Stimulated activated naive CD4-positive, alpha-beta T cell treated with Interleukin-2 at 50 U/mL for 16 hours (primary cell): ENCODE results near the gene FANCF.

Experiments used
- DNase-seq: peaks from one replicate; lab custom pipeline; 2025; lab: John Stamatoyannopoulos, UW

Gene FANCF

DNA sequence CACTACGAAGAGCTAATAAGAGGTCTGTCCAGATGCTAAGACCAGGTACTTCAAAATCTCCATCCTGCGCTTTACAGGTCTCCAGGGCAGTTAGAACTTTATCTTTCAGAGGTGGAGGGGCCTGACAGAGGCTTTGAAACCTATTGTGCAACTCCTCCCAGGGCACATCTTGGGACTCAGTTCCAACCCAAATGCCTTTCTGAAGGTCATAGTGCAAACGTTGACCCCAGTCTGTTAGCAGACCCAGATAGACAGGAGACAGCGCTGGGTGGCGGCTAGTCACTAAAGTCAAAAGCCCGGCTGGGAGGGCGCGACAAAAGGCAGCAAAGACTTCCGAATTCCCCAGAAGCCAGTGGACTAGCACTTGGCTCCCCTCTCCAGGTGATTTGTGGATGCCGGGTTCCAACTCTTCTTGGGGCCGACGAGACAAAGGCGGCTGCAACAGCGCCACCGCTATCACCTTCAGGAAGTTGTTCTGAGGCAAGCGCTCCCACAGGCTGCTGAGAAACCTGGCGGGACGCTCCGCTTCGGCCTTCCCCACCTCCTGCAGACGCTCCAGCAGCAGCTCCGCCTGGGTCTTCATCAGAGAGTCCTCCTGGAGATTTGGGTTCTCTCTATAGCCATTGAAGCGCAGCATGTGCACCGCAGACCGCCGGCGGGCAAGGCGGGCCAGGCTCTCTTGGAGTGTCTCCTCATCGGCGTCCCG lies 728 bp downstream of the FANCF start:
- peak; percentile 59 for DNase-seq

DNA sequence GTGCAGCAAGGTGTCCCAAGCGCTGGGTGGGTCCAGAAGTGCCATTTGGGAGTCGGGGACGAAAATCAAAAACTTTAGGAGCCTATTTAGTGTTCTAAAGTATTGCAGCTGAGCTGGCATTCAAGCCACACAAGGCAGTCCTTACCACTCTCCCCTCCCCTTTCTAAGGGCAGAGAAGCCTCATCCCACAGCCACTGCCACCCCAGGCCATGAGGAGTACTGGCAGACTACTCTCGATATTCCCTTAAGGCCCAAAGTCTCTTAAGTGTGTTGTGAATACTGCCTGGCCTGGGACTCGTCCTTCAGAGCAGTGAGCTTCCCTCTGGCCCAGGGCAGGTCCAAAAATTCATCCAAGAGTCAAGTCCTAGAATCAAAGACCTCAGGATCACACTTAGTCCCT lies 7.8 kb downstream of the FANCF start:
- DNase-seq = no peak

DNA sequence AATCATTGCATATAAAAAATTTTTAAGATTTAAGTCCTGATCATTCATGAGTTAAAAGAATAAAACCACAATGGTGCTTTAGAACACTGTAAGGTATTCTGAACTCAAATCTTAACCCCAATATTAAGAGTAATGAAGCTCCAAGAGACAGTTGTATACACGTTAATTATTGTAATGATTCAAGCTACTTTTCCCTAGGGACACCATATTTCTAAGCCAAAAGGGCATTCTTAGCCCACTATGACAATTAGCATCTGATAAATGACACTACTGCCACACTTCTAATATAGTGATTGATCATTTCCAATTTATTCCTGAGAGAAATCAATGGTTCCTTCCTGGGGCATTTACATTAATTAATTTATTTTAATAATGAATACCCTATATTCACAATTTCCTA lies 21.7 kb downstream of the FANCF start:
- DNase-seq = no peak

DNA sequence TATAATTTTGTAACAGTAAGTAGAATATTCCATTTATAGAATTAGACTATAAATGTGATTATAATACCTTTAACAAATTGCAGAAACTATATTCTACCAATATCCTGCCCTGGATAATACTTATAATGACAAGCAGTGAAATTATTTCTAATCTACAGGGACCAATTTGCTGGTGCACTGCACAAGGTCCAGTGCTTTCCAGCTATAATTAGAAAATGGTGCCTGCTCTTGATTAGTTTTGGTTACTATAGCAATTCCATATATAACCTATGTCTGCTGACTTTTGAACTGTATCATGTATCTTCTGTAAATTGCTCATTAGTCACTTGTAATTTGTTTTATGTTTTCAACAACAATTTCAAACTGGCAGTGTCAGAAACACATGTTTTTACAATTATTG lies 23.1 kb downstream of the FANCF start:
- no peak for DNase-seq

DNA sequence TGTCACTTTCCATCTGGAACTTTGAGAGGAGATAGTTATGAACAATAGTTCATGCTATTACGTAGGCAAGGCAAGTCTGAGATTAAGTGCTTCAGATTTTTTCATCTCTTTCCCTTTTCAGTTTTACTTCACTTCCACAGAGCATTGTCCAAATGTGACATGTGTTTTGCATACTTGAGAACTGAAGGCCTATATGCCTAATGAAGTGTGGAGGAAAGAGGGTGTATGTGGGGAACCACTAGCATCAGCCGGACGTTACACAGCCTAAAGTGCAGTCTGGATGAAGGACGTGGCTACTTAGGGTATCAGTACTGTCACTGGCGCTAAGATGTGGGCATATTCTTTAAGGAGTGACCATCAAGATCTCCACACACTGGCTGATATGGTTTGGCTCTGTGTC lies 26.2 kb downstream of the FANCF start:
- no peak for DNase-seq

DNA sequence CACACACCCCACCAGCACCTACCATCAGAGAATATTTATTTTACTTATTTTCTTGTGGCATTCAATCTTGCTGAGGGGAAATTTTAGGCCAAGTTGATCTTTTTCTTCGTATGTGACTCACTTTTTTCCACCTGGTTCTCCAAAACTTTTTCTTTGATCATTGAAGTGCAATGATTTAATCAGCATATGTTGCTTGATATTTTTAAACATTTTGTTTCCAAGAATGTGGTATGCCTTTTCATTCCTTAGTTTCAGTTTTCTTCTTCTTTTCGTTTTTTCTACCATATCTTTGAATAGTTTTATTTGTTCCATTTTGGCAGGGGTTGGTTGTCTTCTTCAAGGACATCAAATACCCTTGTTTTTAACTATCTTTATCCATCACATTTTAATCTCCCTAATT lies 28.6 kb downstream of the FANCF start:
- DNase-seq = no peak

DNA sequence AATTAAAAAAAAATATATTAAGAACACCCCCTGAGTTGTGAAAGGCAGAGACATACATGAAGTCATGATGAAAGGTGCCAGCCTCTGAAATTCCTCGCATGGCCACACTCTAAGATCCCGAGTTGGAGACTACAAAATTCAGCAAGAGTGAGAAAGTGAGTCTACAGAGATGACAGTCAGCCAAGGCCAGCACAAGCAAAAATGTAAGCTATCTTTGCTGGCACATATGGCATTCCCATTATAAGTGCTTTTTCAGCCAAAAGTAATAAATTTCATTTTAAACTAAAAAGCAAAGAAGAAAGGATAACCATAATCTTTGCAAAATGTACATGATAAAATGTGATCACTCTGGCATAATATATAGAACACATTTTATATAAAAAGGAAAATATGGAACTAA lies 40.6 kb downstream of the FANCF start:
- DNase-seq = no peak

DNA sequence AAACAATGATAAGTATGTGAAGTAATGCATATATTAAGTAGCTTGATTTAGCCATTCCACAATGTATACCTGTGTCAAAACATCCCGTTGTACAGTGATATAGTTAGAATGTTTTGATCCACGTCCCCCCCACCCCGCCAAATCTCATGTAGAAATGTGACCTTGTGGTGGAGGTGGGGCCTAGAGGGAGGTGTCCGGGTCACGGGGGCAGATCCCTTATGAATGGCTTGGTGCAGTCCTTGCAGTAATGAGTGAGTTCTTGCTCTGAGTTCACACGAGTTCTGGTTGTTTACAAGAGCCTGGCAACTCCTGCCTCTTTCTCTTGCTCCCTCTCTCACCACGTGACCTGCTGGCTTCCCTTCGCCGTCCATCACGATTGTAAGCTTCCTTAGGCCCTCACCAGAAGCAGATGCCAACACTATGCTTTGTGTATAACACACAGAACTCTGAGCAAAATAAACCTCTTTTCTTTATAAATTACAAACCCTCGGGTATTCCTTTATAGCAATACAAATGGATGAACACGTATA lies 41.6 kb downstream of the FANCF start:
- DNase-seq = no peak

DNA sequence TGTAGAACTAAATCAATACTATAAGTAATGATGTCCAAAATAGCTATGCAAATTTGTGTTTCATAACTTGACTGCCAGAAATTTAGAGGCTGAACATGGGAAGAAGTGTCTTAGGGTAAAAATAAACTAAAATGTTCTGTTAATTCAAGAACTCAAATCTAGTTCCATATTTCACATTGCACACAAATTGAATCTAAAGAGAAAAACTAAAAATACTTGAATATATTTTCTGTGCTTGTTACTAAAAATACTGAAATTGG lies 43.5 kb downstream of the FANCF start:
- no peak for DNase-seq

DNA sequence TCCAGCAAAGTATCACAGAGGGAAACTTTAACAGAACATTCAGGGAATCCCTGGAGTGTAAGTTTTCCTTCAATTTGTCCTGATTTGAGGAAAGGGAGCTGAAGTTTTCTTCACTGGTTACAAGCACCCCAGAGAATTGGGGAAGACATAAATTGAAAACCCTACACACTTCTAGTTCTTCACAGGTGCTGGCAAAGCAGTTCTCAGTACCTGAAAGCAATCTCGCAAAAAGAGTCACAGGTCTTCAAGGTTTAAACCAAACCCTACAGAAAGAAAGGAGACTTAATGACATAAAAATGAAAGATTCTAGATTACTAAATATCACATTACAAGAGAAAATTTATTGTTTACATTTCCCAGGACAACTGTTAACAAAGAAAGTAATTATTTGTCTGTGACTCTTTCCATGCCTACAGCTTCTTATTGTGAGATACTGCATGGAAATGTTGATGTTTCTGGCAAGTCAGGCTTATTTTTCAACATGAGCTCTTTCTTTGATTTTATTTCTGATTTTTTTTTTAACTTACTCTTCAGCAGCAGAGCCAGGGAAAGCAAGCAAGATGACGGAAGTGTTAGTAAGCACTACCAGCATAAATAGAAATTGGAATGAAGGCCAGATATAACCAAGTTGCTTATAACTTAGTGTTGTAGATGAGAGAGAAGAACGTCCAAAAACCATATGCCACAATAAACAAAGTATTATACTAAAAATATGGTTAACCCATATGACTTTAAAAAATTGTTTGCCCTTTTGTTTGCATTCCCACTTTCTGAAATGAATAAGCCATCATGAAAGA lies 44.1 kb downstream of the FANCF start:
- DNase-seq = no peak

DNA sequence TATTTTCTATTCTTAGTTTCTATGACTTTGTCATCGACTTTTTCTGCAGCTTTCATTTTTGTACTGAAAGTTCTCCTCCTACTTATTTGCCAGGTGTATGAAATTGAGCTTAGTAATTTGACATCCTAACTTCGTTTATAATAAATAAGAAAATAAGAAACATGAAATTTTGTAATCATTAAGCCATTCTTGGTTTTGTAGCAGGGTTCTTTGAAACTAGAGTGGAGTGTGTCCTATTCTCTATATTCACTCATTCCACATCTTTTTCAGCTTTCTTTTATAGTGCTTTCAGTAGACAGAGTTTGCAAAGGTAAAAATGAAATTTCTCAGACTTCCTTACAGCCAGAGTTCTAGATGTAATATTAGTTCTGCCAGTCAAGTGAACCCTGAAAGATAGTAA lies 47.8 kb downstream of the FANCF start:
- no peak for DNase-seq
